Activated CD8-positive, alpha-beta memory T cell treated with anti-CD3 and anti-CD28 coated beads, Interleukin-2, amount 50 U/mL, for 48 hours (primary cell): ENCODE data around the gene ARHGEF35.
"Not testable (repeated sequence)": the region's sequence is repeated elsewhere in the genome, so short reads cannot be mapped to it uniquely, and the experiment has no call there.

Source experiments
- DNase-seq: peaks from one replicate; pipeline ENCODE4 v3.0.0-alpha.2; 2020

The ARHGEF35 gene

GRCh38 chr7:144178380-144179164 is 17.1 kb downstream of the ARHGEF35 start:
- DNase-seq: not testable (repeated sequence)

- no peak for DNase-seq
Measured at GRCh38 chr7:144174613-144175012, 21.0 kb downstream of the ARHGEF35 start.

- DNase-seq: not testable (repeated sequence)
Measured at GRCh38 chr7:144171594-144172350, 23.9 kb downstream of the ARHGEF35 start.

GRCh38 chr7:144164784-144165183 is 30.8 kb downstream of the ARHGEF35 start:
- DNase-seq: no peak

GRCh38 chr7:144158861-144159260 is 36.8 kb downstream of the ARHGEF35 start:
- DNase-seq: no peak

GRCh38 chr7:144148224-144148827 is 47.3 kb downstream of the ARHGEF35 start:
- DNase-seq: no peak

- no peak for DNase-seq
Measured at GRCh38 chr7:144144426-144144825, 51.2 kb downstream of the ARHGEF35 start.

- no peak for DNase-seq
Measured at GRCh38 chr7:144142187-144142586, 53.4 kb downstream of the ARHGEF35 start.

GRCh38 chr7:144137501-144137900 is 58.1 kb downstream of the ARHGEF35 start:
- DNase-seq: no peak
